NCI-H2107 (cell line): ENCODE results near the gene PRKCA.
"Not testable (repeated sequence)": the region's sequence is repeated elsewhere in the genome, so short reads cannot be mapped to it uniquely, and the experiment has no call there.

Source experiments
- DNase-seq: peaks from one replicate; lab custom pipeline; 2025; lab: John Stamatoyannopoulos, UW

The PRKCA gene

DNA sequence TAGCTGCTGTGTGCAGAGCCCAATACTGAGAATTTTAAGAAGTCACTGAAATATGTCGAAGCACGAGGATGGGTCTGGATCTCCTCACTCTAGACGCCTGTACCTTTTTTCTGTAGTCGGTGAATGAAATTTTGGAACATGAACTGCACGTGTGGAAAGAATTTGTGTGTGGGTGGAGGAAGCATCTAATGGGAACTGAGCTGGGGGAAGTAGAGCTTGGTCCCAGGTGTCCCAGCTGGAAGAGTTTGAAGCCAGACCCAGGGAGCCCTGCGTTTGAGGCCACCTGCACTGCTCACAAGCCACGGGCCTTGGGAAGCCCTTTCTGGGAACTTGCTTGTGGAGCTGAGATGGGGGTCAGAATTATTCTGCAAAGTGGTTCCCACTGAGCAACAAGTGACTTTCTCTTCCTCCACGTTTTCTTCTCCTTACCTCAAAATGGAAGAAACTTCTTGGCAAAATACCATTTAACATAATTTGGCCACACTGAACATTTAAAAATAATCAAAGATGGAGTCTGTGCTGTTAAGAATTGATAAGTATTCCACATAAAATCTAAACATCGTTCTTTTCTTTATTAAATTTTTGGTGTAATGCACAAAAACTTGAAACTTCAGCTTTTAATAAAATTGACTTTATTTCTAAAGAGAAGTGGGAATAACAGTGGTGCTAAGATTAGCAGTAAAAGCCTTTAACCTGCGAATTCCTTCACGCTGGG is 163.8 kb downstream of the PRKCA start:
- no peak for DNase-seq

- no peak for DNase-seq
Observed at GRCh38 chr17:66466840-66467367, 164.5 kb downstream of the PRKCA start.

GRCh38 chr17:66467766-66468165 is 165.4 kb downstream of the PRKCA start:
- DNase-seq, result no peak

DNA sequence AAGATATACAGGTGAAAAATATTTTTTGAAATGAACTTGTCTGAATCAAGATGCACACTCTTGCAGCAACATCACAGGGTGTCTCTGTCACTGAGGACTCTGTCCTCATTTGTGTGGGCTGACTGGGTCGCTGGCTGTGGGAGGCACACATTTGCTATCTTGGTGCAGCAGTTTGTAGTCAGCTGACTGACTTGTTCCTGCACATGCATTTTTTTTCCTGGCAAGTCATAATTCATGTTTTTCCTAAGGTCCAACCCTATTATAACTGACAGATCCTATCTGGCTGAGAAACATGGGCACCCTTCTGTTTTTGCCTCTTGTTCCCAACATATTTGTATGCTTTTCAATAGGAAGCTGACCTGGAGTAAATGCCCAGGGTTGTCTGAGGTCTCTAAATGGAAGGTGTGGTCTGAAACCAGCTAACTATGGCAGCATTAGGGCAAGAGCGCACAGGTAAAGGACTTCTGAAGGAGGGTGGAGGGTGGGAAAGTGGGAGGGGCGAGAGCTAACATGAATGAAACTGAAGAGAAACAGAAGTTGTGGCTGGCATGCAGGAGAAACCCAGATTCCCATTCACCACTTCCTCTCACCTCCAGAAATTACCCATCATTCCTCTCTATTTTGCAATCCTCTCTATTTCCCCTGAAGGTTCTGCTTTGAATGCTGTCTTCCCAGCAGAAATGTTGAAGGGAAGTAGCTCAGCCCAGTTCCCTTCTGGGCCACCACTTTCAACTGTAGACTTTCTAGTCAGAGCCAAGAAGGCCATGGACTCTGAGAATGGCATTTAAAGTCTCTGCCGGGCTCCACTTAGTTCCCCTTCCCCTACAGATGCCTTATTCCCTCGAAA is 166.1 kb downstream of the PRKCA start:
- DNase-seq, result no peak

- DNase-seq, result no peak
Observed at GRCh38 chr17:66469088-66469442, 166.7 kb downstream of the PRKCA start.

DNA sequence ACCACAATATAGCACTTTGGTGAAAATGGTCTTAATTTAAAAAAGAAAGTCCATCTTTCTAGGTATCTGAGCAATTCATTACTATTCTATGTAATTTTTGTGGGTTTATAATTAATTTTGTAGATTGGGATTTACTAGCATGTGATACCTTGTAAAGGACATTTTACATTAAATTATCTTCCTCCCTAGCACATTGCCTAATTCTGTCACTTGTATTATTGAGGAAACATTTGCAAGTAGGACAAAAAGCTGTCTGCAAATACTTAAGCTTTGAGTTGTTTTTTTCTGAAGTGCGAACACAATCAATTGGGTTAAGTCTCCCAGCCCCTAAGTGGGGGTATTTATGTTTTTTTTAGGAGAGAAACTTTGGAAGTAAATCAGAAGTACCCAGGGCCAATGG is 167.0 kb downstream of the PRKCA start:
- DNase-seq, result no peak

DNA sequence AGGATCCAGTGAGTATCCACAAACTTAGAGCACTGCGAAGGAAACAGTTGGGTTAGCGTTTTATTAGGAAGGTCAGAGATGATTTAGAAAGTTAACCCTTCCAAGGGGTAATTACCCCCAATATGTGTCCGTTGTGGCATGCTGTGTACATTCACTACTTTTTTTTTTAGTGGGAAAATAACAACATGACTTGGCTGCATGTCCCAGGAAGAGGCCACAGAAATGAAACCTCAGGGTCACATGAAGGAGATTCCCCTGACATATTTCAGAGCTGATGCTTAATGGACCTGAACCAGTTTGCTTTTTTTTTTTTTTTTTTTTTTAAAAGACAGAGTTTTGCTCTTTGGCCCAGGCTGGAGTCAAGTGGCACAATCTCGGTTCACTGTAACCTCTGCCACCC is 167.5 kb downstream of the PRKCA start:
- DNase-seq, result no peak

GRCh38 chr17:66472123-66472522 is 169.7 kb downstream of the PRKCA start:
- no peak for DNase-seq

DNA sequence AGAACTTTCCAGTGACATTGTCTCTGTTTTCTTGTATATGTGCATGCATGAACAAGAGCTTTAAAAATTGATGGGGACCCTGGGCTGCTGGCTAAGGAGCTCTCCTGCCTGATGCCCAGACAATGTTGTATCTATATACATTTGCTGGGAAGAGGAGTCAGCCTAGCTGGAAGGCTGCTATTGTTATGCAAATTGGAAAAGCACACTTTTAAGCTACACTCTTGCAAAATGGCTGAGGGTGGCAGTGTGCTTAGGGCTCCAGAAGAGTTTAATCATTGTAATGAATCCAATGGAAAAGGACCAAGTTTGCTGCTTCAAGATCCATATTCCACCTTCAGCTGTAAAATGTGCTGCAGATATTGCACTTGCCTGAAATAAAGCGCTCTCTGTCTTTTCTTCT is 171.8 kb downstream of the PRKCA start:
- DNase-seq, result no peak

- DNase-seq, result no peak
Observed at GRCh38 chr17:66474806-66475497, 172.5 kb downstream of the PRKCA start.

DNA sequence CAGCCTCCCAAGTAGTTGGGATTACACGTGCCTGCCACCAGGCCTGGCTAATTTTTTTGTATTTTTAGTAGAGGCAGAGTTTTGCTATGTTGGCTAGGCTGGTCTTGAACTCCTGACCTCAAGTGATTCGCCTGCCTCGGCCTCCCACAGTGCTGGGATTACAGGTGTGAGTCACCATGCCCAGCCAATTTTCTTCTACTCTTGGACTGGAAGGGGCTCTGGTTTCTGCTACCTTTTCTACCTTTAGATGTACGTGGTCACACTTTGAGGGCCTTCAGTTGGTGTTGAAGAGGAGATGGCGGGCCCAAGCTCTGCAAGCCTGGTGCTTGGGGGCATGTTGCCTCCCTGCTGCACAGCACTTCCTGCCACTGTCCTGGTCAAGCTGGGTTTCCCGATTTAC is 173.6 kb downstream of the PRKCA start:
- DNase-seq, result no peak

DNA sequence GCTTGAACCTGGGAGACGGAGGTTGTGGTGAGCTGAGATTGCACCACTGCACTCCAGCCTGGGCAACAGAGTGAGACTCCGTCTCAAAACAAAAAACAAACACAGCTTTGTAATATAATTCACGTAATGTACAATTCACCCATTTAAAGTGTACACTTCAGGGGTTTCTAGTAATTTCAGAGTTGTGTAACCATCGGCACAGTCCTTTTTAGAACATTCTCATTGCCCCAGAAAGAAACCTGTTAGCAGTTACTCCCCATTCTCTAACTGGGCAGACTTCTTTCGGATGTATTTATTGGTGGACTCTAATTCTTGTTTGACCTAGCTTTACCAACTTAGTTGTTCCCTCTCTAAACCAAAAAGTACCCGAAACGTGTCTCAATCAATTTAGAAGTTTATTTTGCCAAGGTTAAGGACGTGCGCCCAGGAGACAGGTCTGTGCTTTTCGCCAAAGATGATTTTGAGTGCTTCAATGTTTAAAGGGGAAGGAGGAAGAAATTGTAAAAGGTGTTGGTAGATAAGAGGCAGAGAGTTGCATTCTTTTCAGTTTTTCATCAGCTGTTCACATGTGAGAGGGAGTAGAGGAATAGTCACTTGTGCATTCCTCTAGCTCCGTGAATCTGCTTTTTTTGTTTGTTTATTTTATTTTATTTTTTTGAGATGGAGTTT is 175.3 kb downstream of the PRKCA start:
- no peak for DNase-seq

GRCh38 chr17:66479230-66479889 is 176.9 kb downstream of the PRKCA start:
- DNase-seq, result not testable (repeated sequence)

GRCh38 chr17:66480243-66480642 is 177.8 kb downstream of the PRKCA start:
- no peak for DNase-seq

DNA sequence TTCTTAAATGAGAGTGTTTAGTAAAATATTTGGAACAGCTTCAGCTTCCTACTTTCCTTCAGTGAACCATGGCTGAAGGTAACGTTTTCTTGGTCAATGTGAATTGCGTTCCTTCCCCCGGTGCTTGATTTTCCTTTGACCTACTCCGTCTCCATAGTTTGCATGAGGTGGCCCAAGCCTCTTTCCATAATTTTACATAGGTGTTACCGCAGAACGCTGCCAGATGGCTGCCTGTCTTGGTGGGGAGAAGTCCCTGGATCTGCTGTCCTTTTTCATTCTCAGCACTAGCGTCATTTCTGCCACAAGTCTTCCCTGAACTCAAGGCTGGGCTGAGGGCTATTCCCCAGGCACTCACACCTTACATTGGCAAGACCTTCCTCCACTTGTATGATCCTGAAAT is 178.4 kb downstream of the PRKCA start:
- no peak for DNase-seq

- no peak for DNase-seq
Observed at GRCh38 chr17:66481271-66481670, 178.9 kb downstream of the PRKCA start.

- no peak for DNase-seq
Observed at GRCh38 chr17:66483906-66484305, 181.5 kb downstream of the PRKCA start.

DNA sequence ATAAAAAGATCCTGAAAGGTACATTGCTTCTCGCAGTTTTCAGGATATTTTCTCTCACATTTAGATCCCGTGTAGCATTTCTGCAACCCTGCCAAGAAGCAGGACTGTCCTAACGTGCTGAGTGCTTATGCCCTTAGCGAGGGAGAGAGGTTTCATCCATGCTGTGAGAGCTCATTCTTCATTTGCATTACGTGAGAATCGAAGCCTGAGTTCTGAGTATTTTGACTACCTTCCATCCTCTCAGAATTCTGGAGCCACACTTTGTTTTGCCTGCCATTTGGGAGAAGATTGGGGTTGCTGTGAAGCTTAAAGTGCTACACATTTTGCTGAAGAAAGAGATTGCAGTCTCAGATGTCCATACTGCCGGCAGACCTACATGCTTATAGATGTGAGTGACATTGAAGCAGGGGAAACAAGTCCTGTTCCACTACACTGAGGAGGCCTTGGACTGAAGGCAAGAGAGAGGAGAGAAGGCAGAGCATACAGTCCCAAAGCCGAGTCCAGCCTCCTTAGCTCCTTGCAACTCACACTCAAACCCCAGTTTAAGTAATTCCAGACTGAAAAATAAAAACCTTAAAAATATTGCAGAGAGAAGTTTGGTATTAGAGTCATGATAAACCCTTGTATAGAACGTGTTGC is 183.0 kb downstream of the PRKCA start:
- no peak for DNase-seq

DNA sequence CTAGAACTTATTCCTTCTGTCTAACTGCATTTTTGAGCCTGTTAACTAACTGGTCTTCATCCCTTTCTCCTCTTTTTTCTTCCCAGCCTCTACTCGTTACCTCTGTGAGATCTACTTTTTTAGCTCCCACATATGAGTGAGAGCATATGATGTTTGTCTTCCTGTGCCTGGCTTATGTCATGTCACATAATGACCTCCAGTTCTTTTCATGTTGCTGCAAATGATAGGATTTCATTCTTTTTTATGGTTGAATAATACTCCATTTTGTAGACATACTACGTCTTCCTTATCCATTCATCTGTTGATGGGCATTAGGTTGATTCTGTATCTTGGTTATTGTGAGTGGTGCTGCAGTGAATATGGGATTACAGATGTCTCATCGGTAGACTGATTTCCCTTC is 184.7 kb downstream of the PRKCA start:
- no peak for DNase-seq

GRCh38 chr17:66487981-66488468 is 185.6 kb downstream of the PRKCA start:
- no peak for DNase-seq

DNA sequence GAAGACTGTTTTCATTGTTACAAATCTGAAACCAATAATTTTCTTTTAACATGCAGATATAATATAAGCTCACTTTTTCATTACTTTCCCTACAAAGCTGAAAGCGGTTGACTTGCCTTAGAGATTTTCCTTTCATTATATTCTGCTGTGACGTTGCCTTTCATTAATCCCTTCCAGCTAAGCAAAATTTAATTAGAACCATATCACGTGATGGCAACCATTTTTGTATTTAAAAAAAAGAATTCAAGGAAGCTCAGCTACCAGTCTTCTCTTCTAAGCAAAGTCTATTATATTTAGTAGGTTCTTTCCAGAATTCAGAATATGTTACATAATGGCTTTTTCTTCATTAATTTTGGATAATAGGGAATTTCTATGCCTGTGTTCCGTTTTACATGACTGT is 186.5 kb downstream of the PRKCA start:
- DNase-seq, result no peak
